Right ventricle myocardium inferior (tissue), 1 donor: ENCODE data around the gene DAO. TPM values are rescaled to one million over a fixed set of nuclear protein-coding genes. Genes with fewer than 3 reads are reported as not detected.

ENCODE experiments used
- ATAC-seq: fragments of 200-7000 bp; cut with Tn5 transposase; one replicate; pipeline ENCODE4 v1.9.1; 2020; ENCODE audit warnings: mild to moderate bottlenecking, moderate library complexity
- DNase-seq: peaks from one replicate; pipeline ENCODE4 v3.0.0; 2021; ENCODE audit errors: missing footprints
- intact Hi-C: fragments of 100-400 bp; cut with DNase I; formaldehyde crosslinking; loops from one replicate; pipeline ENCODE4 v1.11.0; 2022
- total RNA-seq: library from RNA; stranded (reverse); fragmentation: NEBNext Ultra II Directional; extraction: Animal tissue kit (Norgen Biotek cat#: 25700); gene quantifications from one replicate; pipeline ENCODE4 v1.2.1, GENCODE V29; 2021
- donor health status: DM: no; HTN: yes; CAD: no; lungs with severe emphysema.

The DAO gene
- total RNA-seq, 1 donor from 2014 or later = not detected

DNA sequence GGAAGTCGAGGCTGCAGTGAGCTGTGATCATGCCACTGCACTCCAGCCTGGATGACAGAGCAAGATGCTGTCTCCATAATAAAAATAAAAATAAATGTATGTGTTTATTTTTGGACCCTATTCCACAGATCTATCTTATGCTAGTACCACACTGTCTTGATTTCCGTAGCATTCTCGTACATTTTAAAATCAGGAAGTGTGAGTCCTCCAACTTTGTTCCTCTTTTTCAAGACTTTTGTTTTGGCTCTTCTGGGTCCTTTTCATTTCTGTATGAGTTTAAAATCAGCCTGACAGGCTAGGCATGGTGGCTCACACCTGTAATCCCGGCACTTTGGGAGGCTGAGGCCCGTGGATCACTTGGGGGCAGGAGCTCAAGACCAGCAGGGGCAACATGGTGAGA lies 25.8 kb downstream of the DAO start:
- no peak for DNase-seq
- no peak for ATAC-seq
- intact Hi-C loops = no loop called here

DNA sequence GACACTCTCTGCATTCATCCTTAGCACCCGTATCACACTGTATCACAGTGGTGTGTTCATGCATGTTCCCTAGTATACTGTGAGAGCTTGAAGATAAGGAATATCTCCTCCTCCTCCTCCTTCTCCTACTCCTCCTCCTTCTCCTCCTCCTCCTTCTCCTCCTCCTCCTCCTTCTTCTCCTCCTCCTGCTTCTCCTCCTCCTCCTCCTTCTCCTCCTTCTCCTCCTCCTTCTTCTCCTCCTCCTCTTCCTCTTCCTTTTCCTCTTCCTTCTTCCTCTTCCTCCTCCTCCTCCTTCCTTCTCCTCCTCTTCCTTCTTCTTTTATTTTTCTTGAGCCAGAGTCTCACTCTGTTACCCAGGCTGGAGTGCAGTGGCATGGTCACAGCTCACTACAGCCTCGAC lies 27.1 kb downstream of the DAO start:
- no peak for ATAC-seq
- intact Hi-C loops = no loop called here
- no peak for DNase-seq

DNA sequence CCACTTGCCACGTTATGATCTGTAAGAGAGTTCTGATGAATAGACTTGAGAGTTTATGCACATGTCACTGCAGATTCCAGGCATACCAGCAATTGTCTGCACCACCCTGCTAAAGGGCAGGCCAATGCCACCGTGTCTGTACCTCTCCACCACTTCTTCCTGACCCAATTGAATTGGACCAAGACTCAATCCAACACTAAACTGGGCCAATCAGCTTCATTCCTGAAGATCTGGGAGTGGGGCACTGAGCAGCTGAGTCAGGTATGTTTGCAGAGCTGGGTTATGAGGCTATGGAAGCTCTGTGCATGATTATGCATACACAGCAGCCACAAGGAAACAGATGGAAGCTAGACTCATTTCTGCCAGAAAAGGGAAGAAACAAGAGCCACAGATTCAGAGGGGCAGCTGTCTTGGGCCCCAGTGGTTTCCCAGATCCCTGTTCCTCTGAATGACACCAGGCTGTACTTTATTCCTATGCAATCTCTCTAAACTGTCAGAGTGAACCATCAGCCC lies 28.0 kb downstream of the DAO start:
- intact Hi-C loops = no loop called here
- DNase-seq (no peak), ATAC-seq (peak; percentile 79)

DNA sequence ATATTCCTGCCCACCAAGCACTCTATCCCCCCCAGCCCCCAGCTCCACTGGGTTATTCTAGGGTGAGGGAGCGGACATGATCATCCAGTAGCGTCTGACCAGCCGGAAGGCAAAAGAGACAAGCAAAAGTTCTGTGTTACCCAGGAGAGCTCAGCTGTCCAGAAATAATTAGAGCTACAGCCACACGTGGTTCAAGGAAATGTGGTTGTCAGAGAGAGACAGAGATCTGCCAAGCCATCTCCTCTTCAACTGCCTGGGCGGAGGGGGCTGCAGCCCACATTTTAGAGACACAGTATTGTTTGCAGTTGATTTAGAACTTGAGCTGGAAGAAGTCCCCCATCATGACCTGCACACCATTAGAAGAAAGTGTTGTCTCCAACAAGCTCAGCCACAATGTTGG lies 30.4 kb downstream of the DAO start:
- DNase-seq (no peak), ATAC-seq (no peak)
- intact Hi-C loops = no loop called here

DNA sequence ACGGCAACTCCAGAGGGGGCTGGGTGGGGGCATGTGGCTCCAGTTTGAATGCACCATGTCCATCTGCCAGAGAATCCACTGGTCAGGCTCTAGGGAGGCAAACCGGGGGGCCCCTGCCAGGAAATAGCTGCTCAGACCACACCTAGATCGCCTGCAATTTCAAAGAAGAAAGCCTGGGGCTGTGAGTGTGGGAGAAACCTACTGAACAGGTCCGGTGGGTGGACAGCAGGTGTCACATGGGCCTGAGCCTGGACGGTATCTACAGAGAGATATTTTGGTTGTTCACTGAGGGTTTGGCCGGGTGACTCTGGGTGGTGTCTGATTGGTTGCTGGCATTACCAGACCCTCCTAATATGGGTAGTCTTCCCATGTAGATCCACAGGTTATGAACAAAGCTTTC lies 32.0 kb downstream of the DAO start:
- intact Hi-C loops = no loop called here
- DNase-seq = no peak
- ATAC-seq = no peak

DNA sequence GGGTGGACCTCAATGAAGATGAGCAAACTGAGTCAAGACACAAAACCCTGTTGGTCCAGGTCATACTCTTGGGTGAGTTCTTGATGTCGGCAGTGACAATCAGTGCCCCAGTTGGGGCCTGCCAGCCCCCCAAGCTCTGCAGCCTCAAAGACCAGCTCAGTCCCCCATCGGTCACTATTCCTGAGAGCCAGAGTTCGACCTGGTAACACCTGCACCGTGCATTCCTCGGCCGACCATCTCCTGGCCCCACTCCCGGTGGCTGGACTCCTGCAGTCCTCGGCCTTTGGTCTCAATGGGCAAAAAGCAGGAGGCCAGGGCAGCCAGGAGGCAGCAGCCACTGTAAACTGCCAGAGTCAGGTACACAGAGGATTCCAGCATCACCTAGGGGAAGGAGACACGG lies 32.5 kb downstream of the DAO start:
- intact Hi-C loops = no loop called here
- ATAC-seq (no peak), DNase-seq (no peak)

DNA sequence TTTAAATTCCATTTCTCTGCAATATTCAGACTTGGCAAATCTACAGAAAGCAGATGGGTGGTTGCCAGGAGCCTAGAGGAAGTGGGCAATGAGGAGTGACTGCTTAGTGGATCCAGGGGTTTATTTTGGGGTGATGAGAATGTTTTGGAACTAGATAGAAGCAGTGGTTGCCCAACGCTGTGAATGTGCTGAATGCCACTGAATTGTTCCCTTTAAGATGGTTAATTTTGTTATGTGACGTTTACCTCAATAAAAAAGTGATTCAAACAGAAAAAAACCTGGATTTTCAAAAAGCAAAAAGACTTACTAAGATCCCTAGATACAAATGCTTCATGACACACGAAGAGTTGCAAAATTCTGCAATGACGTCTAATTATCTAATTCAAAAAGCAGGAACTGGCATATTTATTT lies 34.2 kb downstream of the DAO start:
- no peak for ATAC-seq
- no peak for DNase-seq

DNA sequence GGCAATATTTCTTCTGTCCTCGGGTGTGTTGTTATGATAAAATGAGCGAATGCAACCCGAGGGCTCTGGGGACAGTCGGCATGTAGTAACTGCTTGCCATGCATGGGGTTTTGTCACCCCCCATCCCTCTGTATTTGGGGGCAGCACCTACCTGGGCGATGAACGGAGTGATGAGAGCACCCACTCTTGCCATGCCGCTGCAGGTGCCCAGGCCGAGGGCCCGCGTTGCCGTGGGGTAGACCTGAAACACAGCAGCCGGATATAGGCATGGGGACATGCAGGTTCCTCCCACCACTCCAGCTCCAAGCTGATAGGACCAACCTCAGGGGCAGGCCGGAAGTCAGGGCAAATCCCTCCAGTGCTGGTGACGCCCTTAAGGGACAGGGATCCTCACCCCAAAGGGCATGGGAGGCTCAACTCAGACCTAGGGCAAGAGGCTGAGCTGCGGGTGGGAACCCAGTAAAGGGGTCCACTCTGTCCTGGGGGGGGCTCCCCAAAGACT lies 35.8 kb downstream of the DAO start:
- intact Hi-C loops = no loop called here

More for the DNA sequence above, 34.2 kb downstream of the DAO start:
- intact Hi-C loops = no loop called here

DNA sequence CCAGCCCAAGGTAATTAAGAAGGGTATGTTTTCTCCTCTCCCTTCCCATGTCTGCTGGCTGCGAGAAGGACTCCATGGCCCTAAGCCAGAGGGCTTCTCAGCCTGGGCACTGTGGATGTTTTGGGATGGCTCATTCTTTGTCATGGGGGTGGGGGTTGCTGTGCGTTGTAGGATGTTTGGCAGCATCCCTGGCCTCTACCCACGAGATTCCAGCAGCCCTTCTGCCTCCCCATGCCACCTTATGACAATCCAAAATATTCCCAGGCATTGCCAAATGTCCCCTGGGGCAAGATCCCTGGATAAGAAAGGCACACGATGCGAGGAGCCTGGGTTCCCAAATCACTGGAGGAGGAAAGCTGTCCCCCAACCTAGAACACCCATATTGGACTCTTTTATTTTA lies 36.4 kb downstream of the DAO start:
- DNase-seq (no peak), ATAC-seq (no peak)
- intact Hi-C loops = no loop called here

More for the DNA sequence above, 35.8 kb downstream of the DAO start:
- DNase-seq = no peak
- ATAC-seq = no peak

DNA sequence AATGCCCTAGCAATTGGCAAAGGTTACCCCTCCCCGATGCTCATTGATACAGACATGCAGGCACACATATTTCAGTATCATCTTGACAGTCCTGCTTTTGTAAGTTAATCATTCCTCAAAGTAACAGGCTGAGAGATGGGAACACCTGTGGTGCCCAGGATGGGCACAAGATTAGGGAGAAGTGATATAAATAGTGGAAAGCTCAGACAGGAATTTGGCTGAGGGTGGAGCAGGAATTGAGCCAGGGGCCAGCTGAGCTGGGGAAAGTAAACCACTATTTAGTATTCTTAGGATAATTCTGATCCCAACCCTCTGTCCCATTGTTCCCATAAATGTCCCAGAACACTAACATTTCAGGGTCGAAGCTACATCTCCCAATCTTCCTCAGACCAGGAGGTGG lies 38.3 kb downstream of the DAO start:
- DNase-seq (no peak), ATAC-seq (no peak)
- intact Hi-C loops = no loop called here

DNA sequence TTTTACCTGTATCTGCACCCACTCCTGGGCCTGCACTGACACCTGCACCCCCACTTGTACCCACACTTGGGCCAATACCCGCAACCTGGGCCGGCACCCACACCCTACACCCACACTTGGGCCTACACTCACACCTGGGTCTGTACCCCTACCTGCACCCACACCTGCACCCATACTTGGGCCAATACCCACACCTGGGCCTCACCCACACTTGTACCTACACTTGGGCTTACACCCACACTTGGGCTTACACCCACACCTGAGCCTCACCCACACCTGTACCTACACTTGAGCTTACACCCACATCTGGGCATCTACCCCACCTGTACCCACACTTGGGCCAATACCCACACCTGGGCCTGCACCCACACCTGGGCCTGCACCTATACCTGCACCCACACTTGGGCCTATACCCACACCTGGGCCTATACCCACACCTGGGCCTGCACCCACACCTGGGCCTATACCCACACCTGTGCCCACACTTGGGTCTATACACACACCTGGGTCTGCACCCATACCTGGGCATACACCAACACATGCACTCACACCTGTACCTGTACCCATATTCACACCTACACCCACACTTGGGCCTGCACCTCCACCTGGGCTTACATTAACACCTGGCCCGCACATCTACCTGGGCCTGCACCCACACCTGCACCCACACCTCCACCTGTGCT lies 39.2 kb downstream of the DAO start:
- ATAC-seq (no peak), DNase-seq (no peak)
- intact Hi-C loops = no loop called here

DNA sequence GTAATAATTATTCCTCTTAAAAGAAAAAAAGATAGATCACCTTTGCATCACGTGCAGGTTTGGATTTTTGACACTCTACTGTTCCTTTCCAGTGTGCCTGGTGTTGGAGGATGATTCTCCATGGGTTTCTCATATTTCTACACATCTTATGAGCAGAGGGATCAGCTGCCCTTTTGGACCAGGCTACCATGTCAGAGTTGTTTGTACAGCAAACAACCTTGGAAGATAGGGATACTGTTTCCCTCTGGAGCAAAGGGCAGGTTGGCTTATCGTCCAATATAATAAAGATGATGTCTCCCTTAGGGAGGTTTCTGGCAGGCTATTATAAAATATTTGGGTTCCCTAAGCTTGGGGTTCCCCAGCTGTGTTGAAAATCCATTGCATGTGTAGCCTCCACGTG lies 42.1 kb downstream of the DAO start:
- ATAC-seq (no peak), DNase-seq (no peak)
- intact Hi-C loops = no loop called here

DNA sequence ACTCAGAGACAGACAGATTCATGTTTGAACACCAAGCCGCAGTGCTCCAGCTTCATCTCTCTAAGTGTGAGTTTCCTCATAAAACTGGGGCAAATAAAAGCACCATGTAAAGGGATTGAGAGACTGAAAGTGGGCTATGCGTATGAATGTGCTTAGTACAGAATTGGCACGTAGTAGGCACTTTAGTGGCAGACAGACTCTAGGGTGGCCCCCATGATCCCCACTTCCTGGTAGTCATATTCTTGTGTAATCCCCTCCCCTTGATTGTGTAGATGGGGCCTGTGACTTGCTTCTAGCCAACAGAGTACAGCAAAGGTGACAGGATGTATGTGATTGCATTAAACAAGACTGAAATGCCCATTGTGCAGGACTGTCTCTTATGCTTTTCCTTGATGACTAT lies 43.0 kb downstream of the DAO start:
- intact Hi-C loops = no loop called here
- ATAC-seq (no peak), DNase-seq (no peak)

DNA sequence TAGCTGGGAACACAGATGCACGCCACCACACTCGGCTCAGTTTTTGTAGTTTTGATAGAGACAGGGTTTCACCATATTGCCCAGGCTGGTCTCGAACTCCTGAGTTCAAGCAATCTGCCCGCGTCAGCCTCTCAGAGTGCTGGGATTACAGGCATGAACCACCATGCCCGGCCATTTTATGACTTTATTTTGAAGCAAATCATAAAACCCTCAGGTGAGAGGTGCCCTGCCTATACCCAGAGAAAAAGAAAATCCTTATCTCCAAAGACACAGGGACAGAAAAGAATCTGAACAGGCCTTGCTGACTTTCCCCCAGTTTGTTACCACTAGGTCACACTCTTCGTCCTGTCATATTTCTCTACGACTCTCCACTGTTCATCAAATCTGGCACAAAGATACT lies 48.8 kb downstream of the DAO start:
- DNase-seq (no peak), ATAC-seq (no peak)
- intact Hi-C loops = no loop called here

DNA sequence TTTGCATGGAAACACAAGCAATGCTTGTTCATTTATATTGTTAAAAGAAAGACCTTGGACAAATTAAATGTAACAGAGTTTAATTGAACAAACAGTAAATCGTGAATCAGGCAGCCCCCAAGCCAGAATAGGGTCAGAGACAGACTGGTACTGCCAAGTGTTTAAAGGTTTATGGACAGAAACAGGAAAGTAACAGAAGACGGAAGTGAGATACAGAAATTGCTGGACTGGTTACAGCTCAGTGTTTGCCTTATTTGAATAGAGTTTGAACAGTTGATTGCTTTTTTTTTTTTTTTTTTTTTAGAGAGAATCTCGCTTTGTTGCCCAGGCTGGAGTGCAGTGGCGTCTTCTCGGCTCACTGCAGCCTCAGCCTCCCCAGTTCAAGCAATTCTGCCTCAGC lies 50.3 kb downstream of the DAO start:
- intact Hi-C loops = no loop called here
- no peak for DNase-seq
- ATAC-seq = no peak

DNA sequence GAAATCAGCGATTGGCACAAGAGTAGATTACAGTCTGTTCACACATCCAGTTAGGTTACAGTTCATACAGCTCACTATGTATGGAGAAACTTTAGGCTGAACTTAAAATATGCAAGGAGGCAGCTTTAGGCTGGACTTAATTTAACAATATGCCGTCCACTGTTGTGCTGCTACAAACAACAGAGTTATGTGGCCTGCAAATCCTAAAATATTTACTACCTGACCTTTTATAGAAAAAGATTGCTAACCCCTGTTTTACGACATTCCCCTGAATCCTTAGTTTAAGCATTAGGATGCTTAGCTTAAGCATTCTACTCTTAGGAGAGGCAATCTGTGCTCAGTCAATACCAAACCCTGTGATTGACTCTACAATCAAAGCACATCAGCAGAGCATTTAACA lies 50.9 kb downstream of the DAO start:
- ATAC-seq = no peak
- no peak for DNase-seq
- intact Hi-C loops = no loop called here

DNA sequence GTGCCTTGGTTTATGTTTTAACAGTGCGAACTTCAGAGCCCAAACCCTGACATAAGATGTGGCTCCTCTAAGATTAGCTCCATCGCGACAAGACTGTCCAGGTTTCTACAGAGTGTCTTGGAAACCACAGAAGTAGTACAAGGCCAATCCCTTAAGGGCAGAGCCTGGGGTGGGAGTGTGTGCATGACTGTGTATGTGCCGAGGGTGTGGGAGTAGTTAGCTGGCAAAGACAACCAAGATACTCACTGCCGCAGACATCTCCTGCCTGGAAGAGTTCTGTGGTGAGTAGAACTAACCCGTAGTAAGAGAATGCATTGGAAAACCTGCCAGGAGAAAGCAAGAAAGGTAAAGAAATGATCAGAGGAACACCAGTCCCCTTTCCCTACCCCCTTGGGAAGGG lies 54.1 kb downstream of the DAO start:
- ATAC-seq = no peak
- intact Hi-C loops = no loop called here

DNA sequence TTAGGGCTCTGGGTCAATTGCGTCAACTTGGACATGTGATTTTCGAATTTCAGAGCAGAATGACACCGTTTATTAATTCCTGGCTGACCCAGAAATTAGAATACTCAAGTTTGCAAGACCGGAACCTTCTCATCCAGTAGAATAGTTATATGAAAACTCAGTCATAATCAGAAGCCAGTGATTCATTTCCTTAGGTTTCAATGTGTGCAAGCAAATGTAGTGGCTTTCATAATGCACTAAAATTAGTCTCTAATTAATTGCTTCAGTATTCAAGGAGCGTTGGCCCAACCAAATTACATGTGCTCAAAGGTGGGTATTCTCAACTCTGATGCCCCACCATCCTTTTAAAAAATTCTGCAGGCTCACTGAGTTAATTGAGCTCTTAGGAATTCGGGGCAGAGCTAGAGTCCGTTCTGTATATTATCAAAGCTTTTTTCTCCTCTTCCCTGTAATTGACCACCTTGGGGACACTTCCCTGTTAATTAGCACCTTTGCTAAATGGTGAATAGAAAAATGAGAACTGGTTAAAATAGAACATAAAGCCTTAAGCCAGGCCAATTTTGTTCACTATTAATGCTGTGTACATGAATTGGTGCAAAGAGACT lies 55.4 kb downstream of the DAO start:
- intact Hi-C loops = no loop called here
- ATAC-seq = no peak
- DNase-seq = no peak

More for the DNA sequence above, 54.1 kb downstream of the DAO start:
- no peak for DNase-seq

DNA sequence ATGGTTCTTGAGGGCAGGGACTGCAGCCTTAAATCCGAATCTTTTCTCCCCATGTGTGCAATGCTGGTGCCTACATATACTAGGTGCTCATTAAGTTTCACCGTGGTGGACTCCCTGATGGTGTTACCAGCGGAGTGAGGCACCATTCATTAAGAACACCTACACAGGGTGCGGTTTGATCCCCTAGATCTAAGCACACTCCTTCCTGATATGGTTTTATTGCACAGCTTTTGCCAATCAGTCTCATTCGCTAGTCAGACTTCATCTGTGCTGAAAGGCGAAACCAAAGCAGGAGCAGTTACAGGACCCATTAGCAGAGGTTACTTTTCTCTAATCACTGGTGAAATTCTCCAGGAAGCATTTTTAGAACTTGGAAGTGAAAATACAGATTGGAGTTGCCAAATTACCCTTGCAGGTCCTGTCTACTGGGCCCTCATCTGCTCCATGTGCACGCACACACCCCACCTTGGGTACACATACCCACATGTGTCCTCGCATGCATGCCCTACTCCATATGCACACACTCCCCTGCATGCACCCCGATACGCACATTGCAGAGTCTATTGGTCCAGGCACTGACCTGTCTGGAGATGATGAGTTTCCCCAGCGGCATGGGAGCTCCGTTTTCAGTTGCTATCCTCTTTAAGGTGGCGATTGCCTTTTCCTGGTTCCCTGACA lies 58.5 kb downstream of the DAO start:
- ATAC-seq (no peak), DNase-seq (no peak)
- intact Hi-C loops = no loop called here

DNA sequence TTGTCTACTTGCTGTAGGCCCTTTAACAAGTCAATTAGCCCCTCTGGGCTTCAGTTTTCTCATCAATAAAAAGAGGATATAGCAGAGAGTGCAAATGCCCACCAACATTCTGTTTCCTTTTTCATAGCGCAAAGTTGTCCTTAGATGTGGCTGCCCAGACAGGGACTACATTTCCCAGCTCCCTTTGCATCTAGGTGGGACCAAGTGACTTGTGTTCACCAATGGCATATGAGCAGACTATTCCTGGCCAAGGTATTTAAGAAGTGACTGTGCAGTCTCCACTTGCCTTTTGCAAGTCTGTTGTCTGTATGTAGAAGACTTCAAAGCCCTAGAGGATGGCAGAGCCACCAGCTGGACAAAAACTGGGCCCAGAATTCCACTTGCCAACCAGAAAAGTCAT lies 59.7 kb downstream of the DAO start:
- intact Hi-C loops = no loop called here
- no peak for DNase-seq
- ATAC-seq = peak; percentile 56
